ENCODE measurements around the gene TRDMT1. TPM values are rescaled to one million over a fixed set of nuclear protein-coding genes. Genes with fewer than 3 reads are reported as not detected.

Gene TRDMT1
- total RNA-seq, 8 experiments from 2014 or later, result 3.5 to 15.7 (median 10.0) TPM

GRCh38 chr10:17229016-17229716, 27.7 kb upstream of the TRDMT1 start:
- WGBS, 10 experiments, result 0 to 2% (median 0%) methylated on average over 10 to 17 of the region's 72 CpGs; no CpG with 5 or more reads in 7 of the 10 experiments
- Histone ChIP-seq H3K4me1 (replicated peaks in 1 of 2) (peaks cover 10 to 16% of the 10 kb centered on the region in 2 donors), H3K4me3 (peak overlapping the region; percentile 56 to 96 (median 79)), H3K27ac (peak overlapping the region; percentile 88 to 95)
- peak; percentile 16 to 71 (median 60) for ATAC-seq (replicated peaks in 6 of 8)
- in situ Hi-C loops (cut with MboI; ENCODE audit: low pct_unique_long_range_greater_than_20kb in 2 of 9, low sequenced_read_pairs in 9 of 9, unreplicated experiment in 9 of 9), result loop anchor here in 1 of 9 experiments (25.0 kb wide), 1 partner anchor 242 kb away; no protein-coding TSS in a partner anchor

- WGBS, 10 experiments, result 0% methylated on average over 2 to 8 of the region's 77 CpGs; no CpG with 5 or more reads in 7 of the 10 experiments
- in situ Hi-C loops (cut with MboI; ENCODE audit: low pct_unique_long_range_greater_than_20kb in 2 of 9, low sequenced_read_pairs in 9 of 9, unreplicated experiment in 9 of 9), result loop anchor here in 1 of 9 experiments (25.0 kb wide), 1 partner anchor 241 kb away; no protein-coding TSS in a partner anchor
- Histone ChIP-seq H3K4me1 (replicated peaks in 1 of 2) (peaks cover 9 to 16% of the 10 kb centered on the region in 2 donors), H3K4me3 (peak within 1 kb of the TSS; percentile 56 to 96 (median 79)), H3K27ac (peak within 1 kb of the TSS; percentile 88 to 95)
- peak; percentile 57 to 75 (median 68) for ATAC-seq (replicated peaks in 6 of 8)
Observed at GRCh38 chr10:17228091-17229015, 26.9 kb upstream of the TRDMT1 start, which contains the start of gene VIM. Gene VIM (plus strand): TSS chr10:17228241. CDS start chr10:17229423, 1,182 bp downstream.

GRCh38 chr10:17227367-17228090, 26.1 kb upstream of the TRDMT1 start:
- Histone ChIP-seq H3K4me1 (replicated peaks in 1 of 2) (peaks cover 5 to 12% of the 10 kb centered on the region in 2 donors), H3K27ac (peak overlapping the region; percentile 18 to 95), H3K4me3 (peak overlapping the region; percentile 56 to 96 (median 79))
- 0 to 73% (median 9%) methylated on average over 1 to 12 of the region's 12 CpGs for WGBS, 10 experiments
- no peak for ATAC-seq (replicated peaks in 6 of 8)
- in situ Hi-C loops (cut with MboI; ENCODE audit: low pct_unique_long_range_greater_than_20kb in 2 of 9, low sequenced_read_pairs in 9 of 9, unreplicated experiment in 9 of 9), result loop anchor here in 1 of 9 experiments (25.0 kb wide), 1 partner anchor 240 kb away; no protein-coding TSS in a partner anchor

GRCh38 chr10:17226891-17227303, 25.4 kb upstream of the TRDMT1 start:
- H3K27ac ChIP-seq, result no peak overlapping the region
- H3K4me3 ChIP-seq, result peak overlapping the region in 3 of 5 donors; percentile 63 to 82 (median 79)
- in situ Hi-C loops (cut with MboI; ENCODE audit: low pct_unique_long_range_greater_than_20kb in 2 of 9, low sequenced_read_pairs in 9 of 9, unreplicated experiment in 9 of 9), result loop anchor here in 1 of 9 experiments (25.0 kb wide), 1 partner anchor 240 kb away; no protein-coding TSS in a partner anchor
- no peak for ATAC-seq (replicated peaks in 6 of 8)
- 13 to 93% (median 60%) methylated on average over 1 to 7 of the region's 8 CpGs; no CpG with 5 or more reads in 3 of the 10 experiments for WGBS, 10 experiments
- H3K4me1 ChIP-seq (replicated peaks in 1 of 2), result peaks cover 5% of the 10 kb centered on the region in 2 donors

GRCh38 chr10:17225808-17226207, 24.3 kb upstream of the TRDMT1 start:
- in situ Hi-C loops (cut with MboI; ENCODE audit: low pct_unique_long_range_greater_than_20kb in 2 of 9, low sequenced_read_pairs in 9 of 9, unreplicated experiment in 9 of 9), result loop anchor here in 1 of 9 experiments (25.0 kb wide), 1 partner anchor 239 kb away; no protein-coding TSS in a partner anchor
- no peak for ATAC-seq (replicated peaks in 6 of 8)
- 60 to 86% (median 79%) methylated on average over 1 to 4 of the region's 4 CpGs; no CpG with 5 or more reads in 2 of the 10 experiments for WGBS, 10 experiments
- H3K4me1 ChIP-seq (replicated peaks in 1 of 2), result peaks cover 4 to 5% of the 10 kb centered on the region in 2 donors
- no peak overlapping the region for H3K27ac ChIP-seq
- no peak overlapping the region for H3K4me3 ChIP-seq

- Histone ChIP-seq H3K4me1 (replicated peaks in 1 of 2) (peaks cover 4 to 5% of the 10 kb centered on the region in 2 donors), H3K4me3 (no peak overlapping the region), H3K27ac (no peak overlapping the region)
- in situ Hi-C loops (cut with MboI; ENCODE audit: low pct_unique_long_range_greater_than_20kb in 2 of 9, low sequenced_read_pairs in 9 of 9, unreplicated experiment in 9 of 9), result loop anchor here in 1 of 9 experiments (25.0 kb wide), 1 partner anchor 185 kb away; no protein-coding TSS in a partner anchor
- ATAC-seq (replicated peaks in 6 of 8), result no peak
- WGBS, 10 experiments, result 40 to 90% (median 76%) methylated on average over 1 to 4 of the region's 4 CpGs; no CpG with 5 or more reads in 1 of the 10 experiments
Observed at GRCh38 chr10:17222329-17222728, 20.9 kb upstream of the TRDMT1 start.

- Histone ChIP-seq H3K27ac (no peak overlapping the region), H3K4me1 (replicated peaks in 1 of 2) (peaks cover 0 to 3% of the 10 kb centered on the region in 2 donors), H3K4me3 (no peak overlapping the region)
- in situ Hi-C loops (cut with MboI; ENCODE audit: low pct_unique_long_range_greater_than_20kb in 2 of 9, low sequenced_read_pairs in 9 of 9, unreplicated experiment in 9 of 9), result loop anchor here in 1 of 9 experiments (25.0 kb wide), 1 partner anchor 183 kb away; no protein-coding TSS in a partner anchor
- 43 to 100% (median 83%) methylated on average over 1 of the region's 1 CpG; no CpG with 5 or more reads in 3 of the 10 experiments for WGBS, 10 experiments
- no peak for ATAC-seq (replicated peaks in 6 of 8)
Observed at GRCh38 chr10:17220652-17221100, 19.2 kb upstream of the TRDMT1 start.

GRCh38 chr10:17219024-17219423, 17.6 kb upstream of the TRDMT1 start:
- in situ Hi-C loops (cut with MboI; ENCODE audit: low pct_unique_long_range_greater_than_20kb in 2 of 9, low sequenced_read_pairs in 9 of 9, unreplicated experiment in 9 of 9), result loop anchor here in 1 of 9 experiments (25.0 kb wide), 1 partner anchor 182 kb away; no protein-coding TSS in a partner anchor
- ATAC-seq (replicated peaks in 6 of 8), result no peak
- 0 to 74% (median 56%) methylated on average over 1 to 2 of the region's 2 CpGs; no CpG with 5 or more reads in 1 of the 10 experiments for WGBS, 10 experiments
- H3K27ac ChIP-seq, result no peak overlapping the region
- H3K4me3 ChIP-seq, result no peak overlapping the region
- peaks cover 0 to 7% of the 10 kb centered on the region in 2 donors for H3K4me1 ChIP-seq (replicated peaks in 1 of 2)

- ATAC-seq (replicated peaks in 6 of 8), result no peak
- in situ Hi-C loops (cut with MboI; ENCODE audit: low pct_unique_long_range_greater_than_20kb in 2 of 9, low sequenced_read_pairs in 9 of 9, unreplicated experiment in 9 of 9), result loop anchor here in 1 of 9 experiments (25.0 kb wide), 1 partner anchor 180 kb away; no protein-coding TSS in a partner anchor
- 75 to 100% (median 89%) methylated on average over 1 of the region's 1 CpG; no CpG with 5 or more reads in 3 of the 10 experiments for WGBS, 10 experiments
- peaks cover 0 to 7% of the 10 kb centered on the region in 2 donors for H3K4me1 ChIP-seq (replicated peaks in 1 of 2)
- H3K27ac ChIP-seq, result no peak overlapping the region
- H3K4me3 ChIP-seq, result no peak overlapping the region
Observed at GRCh38 chr10:17217631-17218232, 16.3 kb upstream of the TRDMT1 start.

GRCh38 chr10:17216901-17217395, 15.5 kb upstream of the TRDMT1 start:
- Histone ChIP-seq H3K4me3 (no peak overlapping the region), H3K27ac (no peak overlapping the region), H3K4me1 (replicated peaks in 1 of 2) (peaks cover 0 to 7% of the 10 kb centered on the region in 2 donors)
- in situ Hi-C loops (cut with MboI; ENCODE audit: low pct_unique_long_range_greater_than_20kb in 2 of 9, low sequenced_read_pairs in 9 of 9, unreplicated experiment in 9 of 9), result loop anchor here in 1 of 9 experiments (25.0 kb wide), 1 partner anchor 180 kb away; no protein-coding TSS in a partner anchor
- ATAC-seq (replicated peaks in 6 of 8), result no peak
- 23 to 100% (median 82%) methylated on average over 1 to 6 of the region's 6 CpGs; no CpG with 5 or more reads in 3 of the 10 experiments for whole genome bisulfite sequencing, 10 experiments

Data from motor neuron (in vitro differentiated cells).